DOHH2 (cell line): ENCODE results near the gene GALR3.

Source experiments
- EZH2phosphoT487 ChIP-seq: fragments of 200-600 bp; sonication (generic); IDR thresholded peaks from 2 replicates; pipeline ENCODE4 v1.6.1; 2017; ENCODE audit warnings: borderline replicate concordance, mild to moderate bottlenecking, antibody characterized with exemption, low read length, moderate library complexity, mixed read lengths
- TF ChIP-seq, protein P1 (sequence below): fragments of 200-600 bp; sonication (generic); IDR thresholded peaks from one replicate; pipeline ENCODE4 v1.5.1; 2014; ENCODE audit warnings: antibody characterized with exemption, mild to moderate bottlenecking, low read depth, low read length; ENCODE audit not compliant: poor library complexity, severe bottlenecking

DNA sequence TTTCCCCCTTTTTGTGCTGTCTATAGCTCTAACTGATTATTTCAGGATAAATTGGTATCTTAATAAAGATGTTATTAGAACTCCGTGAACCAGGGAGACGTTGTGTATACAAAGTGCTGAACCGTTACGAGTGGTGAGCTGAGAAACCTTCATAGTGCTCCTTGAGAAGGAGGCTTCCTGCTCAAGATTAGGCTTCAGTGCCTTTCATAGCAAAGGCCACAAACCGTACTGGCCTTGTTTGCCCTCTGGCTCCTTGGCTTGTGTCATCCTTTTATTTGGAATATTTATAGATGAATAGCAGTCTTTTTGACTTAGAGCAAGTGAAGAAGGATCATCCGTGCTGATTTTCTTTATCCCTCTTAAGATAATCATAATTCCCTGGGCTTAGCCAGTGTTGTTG lies 42.3 kb downstream of the GALR3 start:
- TF ChIP-seq, protein P1, sequence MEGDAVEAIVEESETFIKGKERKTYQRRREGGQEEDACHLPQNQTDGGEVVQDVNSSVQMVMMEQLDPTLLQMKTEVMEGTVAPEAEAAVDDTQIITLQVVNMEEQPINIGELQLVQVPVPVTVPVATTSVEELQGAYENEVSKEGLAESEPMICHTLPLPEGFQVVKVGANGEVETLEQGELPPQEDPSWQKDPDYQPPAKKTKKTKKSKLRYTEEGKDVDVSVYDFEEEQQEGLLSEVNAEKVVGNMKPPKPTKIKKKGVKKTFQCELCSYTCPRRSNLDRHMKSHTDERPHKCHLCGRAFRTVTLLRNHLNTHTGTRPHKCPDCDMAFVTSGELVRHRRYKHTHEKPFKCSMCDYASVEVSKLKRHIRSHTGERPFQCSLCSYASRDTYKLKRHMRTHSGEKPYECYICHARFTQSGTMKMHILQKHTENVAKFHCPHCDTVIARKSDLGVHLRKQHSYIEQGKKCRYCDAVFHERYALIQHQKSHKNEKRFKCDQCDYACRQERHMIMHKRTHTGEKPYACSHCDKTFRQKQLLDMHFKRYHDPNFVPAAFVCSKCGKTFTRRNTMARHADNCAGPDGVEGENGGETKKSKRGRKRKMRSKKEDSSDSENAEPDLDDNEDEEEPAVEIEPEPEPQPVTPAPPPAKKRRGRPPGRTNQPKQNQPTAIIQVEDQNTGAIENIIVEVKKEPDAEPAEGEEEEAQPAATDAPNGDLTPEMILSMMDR: no peak
- no peak for TF ChIP-seq EZH2phosphoT487
